NCI-H526 (cell line): ENCODE results near the gene TAGLN.
"Not testable (repeated sequence)": the region's sequence is repeated elsewhere in the genome, so short reads cannot be mapped to it uniquely, and the experiment has no call there.

Source experiments
- DNase-seq, 2 experiments: peaks; one replicate each; lab custom pipeline; 2025; lab: John Stamatoyannopoulos, UW

Gene TAGLN

GRCh38 chr11:117180661-117181585 is 18.2 kb upstream of the TAGLN start:
- peak; percentile 81 to 92 for DNase-seq

DNA sequence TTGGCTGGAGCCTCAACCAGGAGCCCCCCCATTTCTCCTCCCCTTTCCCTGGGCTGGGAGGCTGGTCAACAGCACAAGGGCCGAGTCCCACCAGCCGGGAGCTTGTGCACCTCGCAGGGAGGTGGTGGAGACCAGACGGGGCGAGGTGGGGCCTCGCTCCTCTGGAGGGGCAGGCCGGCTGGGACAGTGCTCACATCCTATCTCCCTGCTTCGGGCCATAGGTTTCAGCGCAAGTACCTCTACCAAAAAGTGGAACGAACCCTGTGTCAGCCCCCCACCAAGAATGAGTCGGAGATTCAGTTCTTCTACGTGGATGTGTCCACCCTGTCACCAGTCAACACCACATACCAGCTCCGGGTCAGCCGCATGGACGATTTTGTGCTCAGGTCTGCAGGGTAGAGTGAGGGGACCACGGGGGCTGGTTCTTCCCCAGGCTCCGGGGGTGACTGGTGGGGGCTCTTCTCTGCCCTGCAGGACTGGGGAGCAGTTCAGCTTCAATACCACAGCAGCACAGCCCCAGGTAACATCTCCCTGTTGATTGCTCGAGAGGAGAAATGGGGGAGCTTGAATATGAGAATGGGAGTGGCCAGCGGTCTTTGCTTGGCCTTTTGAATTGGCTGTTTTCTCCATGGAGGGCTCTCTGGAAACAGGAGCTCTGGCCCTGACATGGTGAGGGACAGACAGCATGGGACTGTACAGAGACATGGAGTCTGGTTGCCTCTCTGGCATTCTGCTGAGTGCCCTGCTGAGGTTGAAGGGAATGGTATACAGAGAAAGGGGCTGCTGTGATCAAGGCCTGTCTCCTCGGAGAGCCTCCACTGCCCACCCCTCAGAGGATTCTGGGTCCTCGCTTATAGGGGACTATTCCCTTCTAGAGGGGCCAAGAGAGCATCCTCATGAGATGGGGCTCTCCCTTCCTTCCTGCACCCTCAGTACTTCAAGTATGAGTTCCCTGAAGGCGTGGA is 17.3 kb upstream of the TAGLN start:
- no peak for DNase-seq

DNA sequence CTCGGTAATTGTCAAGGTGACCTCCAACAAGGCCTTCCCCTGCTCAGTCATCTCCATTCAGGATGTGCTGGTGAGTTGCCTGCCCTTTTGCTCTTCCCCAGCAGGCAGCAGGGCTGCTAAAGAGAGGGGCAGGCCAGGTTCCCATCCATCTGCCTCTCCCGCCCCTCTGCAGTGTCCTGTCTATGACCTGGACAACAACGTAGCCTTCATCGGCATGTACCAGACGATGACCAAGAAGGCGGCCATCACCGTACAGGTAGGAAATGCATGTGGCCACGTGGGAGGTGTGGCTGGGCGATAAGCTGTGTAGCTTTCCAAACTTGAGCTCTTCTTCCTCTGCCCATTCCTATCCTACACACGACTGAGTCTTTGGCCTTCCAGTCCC is 16.6 kb upstream of the TAGLN start:
- DNase-seq, result no peak

DNA sequence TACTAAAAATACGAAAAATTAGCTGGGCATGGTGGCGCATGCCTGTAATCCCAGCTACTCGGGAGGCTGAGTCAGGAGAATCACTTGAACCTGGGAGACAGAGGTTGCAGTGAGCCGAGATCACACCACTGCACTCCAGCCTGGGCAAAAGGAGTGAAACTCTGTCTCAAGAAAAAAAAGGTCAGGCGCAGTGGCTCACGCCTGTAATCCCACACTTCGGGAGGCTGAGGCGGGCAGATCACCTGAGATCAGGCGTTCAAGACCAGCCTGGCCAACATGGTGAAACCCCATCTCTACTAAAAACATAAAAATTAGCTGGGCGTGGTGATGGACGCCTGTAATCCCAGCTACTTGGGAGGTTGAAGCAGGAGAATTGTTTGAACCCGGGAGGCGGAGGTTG is 16.0 kb upstream of the TAGLN start:
- DNase-seq, result not testable (repeated sequence)

- peak; percentile 29 to 63 for DNase-seq
Measured at GRCh38 chr11:117183724-117184349, 15.3 kb upstream of the TAGLN start.

GRCh38 chr11:117185736-117186430 is 13.3 kb upstream of the TAGLN start:
- DNase-seq, result no peak

DNA sequence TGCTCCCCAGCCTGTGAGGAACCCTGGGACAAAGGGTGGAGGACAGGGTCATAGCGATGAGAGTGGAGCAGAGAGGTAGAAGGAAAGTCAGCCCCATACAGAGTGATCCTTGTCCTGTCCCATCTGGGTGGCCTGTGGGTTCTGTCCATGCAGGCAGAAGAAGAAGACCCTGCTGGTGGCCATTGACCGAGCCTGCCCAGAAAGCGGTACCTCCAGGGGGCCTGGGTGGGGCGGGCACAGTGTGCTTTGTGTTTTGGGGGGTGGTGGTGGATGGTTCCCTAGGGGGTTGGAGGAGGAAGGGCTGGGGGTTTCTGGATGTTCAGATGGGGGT is 12.8 kb upstream of the TAGLN start:
- no peak for DNase-seq

GRCh38 chr11:117187007-117187406 is 12.2 kb upstream of the TAGLN start:
- no peak for DNase-seq

DNA sequence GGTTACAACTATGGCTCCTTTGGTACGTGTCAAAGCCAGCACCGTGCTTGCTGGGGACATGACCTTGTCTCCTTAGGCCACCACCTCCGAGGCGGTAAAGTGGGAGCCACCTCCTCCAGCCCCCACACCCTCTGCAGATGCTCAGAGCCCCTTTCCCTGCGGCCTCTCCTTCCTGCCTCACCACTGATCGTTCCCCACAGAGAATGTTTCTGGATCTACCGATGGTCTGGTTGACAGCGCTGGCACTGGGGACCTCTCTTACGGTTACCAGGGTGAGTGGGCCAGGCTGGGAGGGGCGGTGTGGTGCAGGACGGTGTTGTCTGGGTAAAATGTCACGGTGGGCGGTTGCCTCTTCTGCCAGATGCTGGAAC is 11.8 kb upstream of the TAGLN start:
- no peak for DNase-seq

DNA sequence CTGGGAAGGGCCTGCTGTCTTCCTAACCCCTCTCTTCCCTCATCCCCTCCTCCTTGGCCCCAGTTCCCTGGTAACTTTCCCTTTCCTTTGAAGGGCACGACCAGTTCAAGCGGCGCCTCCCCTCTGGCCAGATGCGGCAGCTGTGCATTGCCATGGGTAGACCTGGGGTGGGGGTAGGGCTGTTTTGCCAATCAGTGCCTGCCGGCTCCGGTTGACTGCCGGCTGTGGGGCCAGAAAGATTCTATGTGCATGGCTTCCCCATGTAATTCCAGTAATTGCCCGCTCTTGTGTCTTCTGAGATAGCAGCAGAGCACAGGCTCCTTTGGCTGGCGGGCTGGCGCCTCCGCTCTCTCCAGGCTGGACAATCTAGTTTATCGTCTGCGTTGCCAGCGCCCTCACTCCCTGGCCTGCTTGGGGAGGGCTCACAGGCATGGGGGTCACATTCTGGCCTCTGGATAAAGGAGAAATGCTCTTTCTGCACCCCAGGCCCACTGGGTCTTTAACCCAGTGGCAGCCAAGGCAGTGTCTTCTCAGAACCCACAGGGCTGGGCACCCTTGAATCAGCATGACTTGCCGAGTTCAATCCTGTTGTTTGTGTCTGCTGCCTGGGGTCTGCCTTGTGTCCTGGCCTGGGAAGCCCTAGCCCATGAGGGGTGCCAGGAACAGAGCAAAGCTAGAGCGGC is 11.2 kb upstream of the TAGLN start:
- DNase-seq, result no peak

GRCh38 chr11:117188620-117189081 is 10.5 kb upstream of the TAGLN start:
- no peak for DNase-seq

DNA sequence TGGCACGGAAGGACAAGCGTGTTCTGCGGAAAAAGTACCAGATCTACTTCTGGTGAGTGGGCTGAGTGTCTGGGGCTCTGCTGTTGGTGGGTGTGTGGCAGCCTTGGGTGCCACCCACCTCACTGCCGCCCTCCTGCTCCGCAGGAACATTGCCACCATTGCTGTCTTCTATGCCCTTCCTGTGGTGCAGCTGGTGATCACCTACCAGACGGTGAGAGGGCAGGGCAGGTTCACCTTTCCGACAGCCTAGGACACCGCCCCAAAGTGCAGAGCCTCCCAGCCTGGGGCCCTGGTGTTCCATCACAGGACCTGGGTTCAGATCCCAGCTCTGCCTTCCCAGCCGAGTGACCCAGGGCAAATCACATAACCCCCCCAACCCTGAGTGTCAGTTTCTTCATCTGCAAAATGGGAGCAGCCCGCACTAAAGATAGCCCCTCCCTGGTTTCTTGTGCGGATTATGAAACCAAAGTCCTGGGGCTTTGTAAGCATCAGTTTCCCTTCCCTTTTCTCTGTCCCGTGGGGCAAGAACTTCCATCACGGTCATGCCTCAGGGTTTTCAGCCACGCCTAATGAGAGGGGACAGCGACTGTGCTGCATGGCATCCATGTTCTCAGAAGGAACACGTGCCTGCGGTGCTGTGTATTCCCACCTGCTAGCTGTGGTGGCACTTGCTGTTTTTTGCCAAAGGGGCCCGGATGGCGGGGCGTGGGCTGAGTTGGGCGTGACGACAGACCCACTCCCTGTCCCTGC is 9.8 kb upstream of the TAGLN start:
- DNase-seq, result no peak

- DNase-seq, result no peak
Measured at GRCh38 chr11:117189941-117190544, 9.1 kb upstream of the TAGLN start.

DNA sequence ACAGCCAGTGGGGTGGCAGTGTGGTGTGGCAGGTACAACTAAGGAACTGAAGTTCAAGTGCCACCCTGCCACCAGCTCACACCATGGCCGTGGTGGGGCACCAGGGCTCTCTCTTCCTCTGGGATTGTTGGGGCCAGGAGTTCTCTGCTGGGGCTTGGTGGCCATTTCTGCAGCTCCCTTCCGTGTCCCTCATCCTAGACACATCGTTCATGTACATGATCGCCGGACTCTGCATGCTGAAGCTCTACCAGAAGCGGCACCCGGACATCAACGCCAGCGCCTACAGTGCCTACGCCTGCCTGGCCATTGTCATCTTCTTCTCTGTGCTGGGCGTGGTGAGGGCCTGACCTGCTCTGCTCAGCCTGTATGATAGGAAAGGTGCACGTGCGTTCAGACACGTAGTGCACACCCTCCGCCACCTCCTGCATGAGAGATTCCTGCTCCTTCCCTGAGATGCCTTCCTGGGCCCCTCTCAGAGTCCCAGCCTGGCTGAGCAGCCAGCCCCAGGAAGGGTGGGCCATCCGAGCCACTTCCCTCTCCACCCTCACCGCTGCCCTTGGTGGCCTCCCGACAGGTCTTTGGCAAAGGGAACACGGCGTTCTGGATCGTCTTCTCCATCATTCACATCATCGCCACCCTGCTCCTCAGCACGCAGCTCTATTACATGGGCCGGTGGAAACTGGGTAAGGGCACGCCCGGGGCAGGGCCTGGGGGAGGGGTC is 7.3 kb upstream of the TAGLN start:
- DNase-seq, result no peak

- DNase-seq, result no peak
Measured at GRCh38 chr11:117192401-117192875, 6.7 kb upstream of the TAGLN start.

DNA sequence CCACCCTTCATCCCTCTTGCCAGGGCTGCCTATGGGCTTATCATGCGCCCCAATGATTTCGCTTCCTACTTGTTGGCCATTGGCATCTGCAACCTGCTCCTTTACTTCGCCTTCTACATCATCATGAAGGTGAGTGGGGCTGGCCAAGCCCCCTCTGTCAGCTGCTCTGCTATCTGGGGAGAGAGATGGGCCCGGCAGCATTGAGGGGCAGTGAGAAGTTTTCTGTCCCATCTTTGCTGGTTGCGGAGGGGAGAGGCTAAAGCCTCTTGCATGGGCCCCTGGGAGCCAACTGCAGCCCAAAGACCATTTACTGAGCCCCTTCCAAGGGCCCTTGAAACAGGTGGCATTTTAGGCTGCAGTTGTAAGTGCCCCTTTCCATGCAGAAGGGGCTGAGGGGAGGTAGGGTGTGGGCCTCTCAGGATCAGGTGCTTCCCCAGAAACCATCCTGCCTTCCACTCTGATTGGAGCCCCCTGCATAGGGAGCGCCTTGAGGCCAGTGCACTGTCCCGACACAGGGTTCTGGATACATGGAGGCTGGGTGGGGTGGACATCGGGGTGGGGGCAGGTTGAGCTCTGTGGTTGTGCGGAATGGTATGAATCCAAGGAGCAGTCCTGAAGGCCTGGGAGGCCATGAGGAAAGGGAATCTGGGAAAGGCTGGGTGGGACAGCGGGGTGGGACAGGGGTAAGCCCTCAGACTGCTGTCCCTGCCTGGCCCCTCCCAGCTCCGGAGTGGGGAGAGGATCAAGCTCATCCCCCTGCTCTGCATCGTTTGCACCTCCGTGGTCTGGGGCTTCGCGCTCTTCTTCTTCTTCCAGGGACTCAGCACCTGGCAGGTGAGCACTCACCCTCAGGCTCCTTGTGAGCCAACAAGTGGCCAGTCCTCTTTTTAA is 5.8 kb upstream of the TAGLN start:
- DNase-seq, result no peak

- DNase-seq, result no peak
Measured at GRCh38 chr11:117194267-117194666, 4.9 kb upstream of the TAGLN start.

DNA sequence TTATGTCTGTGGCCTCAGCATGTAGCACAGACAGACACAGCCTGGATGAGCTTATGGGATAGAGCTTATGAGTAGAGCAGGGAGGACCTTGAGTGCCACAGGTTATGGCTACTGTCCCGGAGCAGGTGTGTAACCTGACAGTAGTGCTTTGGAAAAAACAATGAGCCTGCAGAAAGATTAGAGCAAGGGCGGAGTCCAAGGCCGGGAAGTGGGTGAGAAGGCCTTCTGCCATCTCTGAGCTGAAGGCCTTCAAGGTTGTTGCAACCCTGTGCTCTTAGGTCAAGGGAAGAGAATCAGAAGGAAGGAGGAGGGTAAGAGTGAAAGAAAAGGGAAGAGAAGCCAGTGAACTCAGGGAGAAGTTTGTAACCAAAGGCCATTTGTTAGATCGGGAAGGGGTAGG is 3.9 kb upstream of the TAGLN start:
- no peak for DNase-seq
